GM19023 (cell line): ENCODE measurements around the gene IQGAP2.

Experiments used
- ATAC-seq: cut with Tn5 transposase; IDR thresholded peaks from one replicate; pipeline ENCODE4 v1.9.1; 2021; ENCODE audit warnings: mild to moderate bottlenecking, moderate library complexity; ENCODE audit not compliant: unreplicated experiment

The IQGAP2 gene

GRCh38 chr5:76681287-76681686 lies 278.2 kb downstream of the IQGAP2 start:
- ATAC-seq: no peak

GRCh38 chr5:76682387-76682786 lies 279.3 kb downstream of the IQGAP2 start:
- no peak for ATAC-seq

- ATAC-seq: no peak
These were observed 281.0 kb downstream of the IQGAP2 start for GRCh38 chr5:76683816-76684731.

GRCh38 chr5:76684756-76685519 lies 281.9 kb downstream of the IQGAP2 start:
- ATAC-seq: no peak

- ATAC-seq: no peak
These were observed 282.6 kb downstream of the IQGAP2 start for GRCh38 chr5:76685704-76686103.

- no peak for ATAC-seq
These were observed 285.1 kb downstream of the IQGAP2 start for GRCh38 chr5:76688212-76688611.

- ATAC-seq: no peak
These were observed 285.8 kb downstream of the IQGAP2 start for GRCh38 chr5:76688836-76689235.

- no peak for ATAC-seq
These were observed 286.4 kb downstream of the IQGAP2 start for GRCh38 chr5:76689321-76690036.

- ATAC-seq: no peak
These were observed 287.1 kb downstream of the IQGAP2 start for GRCh38 chr5:76690037-76690679.

GRCh38 chr5:76690704-76691466 lies 287.8 kb downstream of the IQGAP2 start:
- no peak for ATAC-seq

- no peak for ATAC-seq
These were observed 288.6 kb downstream of the IQGAP2 start for GRCh38 chr5:76691467-76692273.

- no peak for ATAC-seq
These were observed 289.1 kb downstream of the IQGAP2 start for GRCh38 chr5:76692274-76692540.

- no peak for ATAC-seq
These were observed 289.6 kb downstream of the IQGAP2 start for GRCh38 chr5:76692651-76693050.

GRCh38 chr5:76693141-76693540 lies 290.1 kb downstream of the IQGAP2 start:
- no peak for ATAC-seq

GRCh38 chr5:76694317-76694716 lies 291.2 kb downstream of the IQGAP2 start:
- ATAC-seq: no peak

GRCh38 chr5:76695346-76695745 lies 292.3 kb downstream of the IQGAP2 start:
- no peak for ATAC-seq

GRCh38 chr5:76696251-76696650 lies 293.2 kb downstream of the IQGAP2 start:
- ATAC-seq: no peak

GRCh38 chr5:76697670-76698069 lies 294.6 kb downstream of the IQGAP2 start:
- ATAC-seq: no peak

GRCh38 chr5:76700571-76700970 lies 297.5 kb downstream of the IQGAP2 start:
- ATAC-seq: no peak

- ATAC-seq: no peak
These were observed 298.2 kb downstream of the IQGAP2 start for GRCh38 chr5:76701298-76701697.
